Measurements from ENCODE around the gene BBLN.

BBLN gene

DNA sequence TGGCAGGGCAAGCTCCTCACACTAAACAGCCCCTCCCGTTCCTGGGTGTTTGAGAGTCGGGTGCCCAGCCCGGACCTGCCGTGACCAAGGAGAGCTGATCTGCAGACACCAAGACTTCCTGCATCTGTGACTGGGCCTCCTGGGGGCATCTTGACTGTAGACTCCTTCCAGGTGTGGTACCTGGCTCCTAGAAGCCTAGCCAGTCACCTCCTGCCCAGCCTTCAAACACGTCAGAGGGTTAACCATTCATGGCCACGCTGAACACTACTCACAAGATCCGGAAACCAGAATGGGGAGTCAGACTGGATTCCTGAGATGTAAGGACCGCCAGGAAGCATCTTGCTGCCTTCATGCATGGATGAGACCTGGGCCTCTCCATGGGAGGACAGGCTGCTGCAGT is 14.5 kb upstream of the BBLN start:
- no peak for DNase-seq (ENCODE audit: low spot score)

DNA sequence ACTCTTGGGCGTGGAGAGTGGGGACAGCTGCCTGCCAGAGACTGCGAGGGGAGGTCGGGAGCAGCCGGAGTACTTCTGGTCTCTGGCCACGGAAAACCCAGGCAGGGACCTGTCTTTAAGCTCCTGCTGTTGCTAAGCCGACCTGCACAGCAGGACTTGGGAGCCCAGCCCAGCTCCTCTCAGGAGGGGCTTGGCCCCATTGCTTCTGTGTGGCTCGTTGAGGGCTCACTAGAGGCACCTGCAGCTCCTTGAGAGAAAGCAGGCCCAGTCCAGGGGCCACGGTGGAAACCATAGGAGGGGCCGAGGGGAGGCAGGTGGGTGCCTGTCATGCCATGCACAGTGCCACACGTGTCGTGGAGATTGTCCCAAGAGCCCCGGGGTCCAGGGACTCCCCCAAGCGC is 14.1 kb upstream of the BBLN start:
- DNase-seq (ENCODE audit: low spot score) = no peak

DNA sequence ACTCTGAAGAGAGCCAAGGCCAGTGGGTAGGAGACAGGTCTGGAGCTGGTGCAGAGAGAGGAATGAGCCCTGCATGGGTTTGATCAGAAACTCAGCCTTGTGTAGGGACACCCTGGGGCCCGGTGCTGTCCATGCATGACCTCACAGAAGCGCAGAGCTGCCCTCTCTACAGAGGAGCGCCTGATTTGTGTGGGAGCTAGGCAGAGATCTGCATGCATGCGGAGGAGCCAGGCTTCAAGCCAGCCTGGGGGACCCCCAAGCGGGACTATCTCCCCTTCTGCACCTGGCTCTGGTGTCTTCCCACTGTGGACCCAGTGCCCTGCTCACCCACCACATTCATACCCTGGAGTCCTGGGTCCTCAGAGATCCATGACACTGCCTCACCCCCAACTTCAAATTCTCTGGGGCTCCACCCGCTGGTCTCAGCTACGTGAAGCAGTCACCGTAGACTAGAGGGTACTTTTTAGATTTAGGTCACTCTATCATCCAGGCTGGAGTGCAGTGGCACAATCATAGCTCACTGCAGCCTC is 13.4 kb upstream of the BBLN start:
- no peak for DNase-seq (ENCODE audit: low spot score)

DNA sequence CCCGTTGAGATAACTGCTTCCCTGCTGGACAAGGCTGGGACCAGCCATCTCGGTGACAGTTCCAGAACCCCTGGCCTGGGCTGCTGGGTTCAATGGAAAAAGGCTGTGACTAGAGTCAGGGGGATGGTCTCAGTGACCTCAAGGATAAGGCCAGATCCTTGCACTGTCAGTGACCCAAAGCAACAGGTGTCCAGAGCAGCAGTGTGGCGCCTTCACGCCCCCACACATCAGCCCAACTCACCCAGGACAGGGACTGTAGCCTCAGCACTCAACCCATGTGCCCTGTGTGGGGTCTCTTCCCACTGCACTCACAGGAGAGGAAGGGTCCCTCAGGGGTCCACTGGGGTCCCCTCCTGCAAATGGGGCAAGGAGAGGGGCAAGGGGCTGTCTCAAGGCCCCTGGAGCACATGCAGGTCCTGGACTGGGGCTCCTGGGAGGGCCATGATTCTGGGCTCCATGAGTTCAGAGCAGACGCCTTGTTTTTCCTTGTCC is 11.5 kb upstream of the BBLN start:
- no peak for DNase-seq (ENCODE audit: low spot score)

DNA sequence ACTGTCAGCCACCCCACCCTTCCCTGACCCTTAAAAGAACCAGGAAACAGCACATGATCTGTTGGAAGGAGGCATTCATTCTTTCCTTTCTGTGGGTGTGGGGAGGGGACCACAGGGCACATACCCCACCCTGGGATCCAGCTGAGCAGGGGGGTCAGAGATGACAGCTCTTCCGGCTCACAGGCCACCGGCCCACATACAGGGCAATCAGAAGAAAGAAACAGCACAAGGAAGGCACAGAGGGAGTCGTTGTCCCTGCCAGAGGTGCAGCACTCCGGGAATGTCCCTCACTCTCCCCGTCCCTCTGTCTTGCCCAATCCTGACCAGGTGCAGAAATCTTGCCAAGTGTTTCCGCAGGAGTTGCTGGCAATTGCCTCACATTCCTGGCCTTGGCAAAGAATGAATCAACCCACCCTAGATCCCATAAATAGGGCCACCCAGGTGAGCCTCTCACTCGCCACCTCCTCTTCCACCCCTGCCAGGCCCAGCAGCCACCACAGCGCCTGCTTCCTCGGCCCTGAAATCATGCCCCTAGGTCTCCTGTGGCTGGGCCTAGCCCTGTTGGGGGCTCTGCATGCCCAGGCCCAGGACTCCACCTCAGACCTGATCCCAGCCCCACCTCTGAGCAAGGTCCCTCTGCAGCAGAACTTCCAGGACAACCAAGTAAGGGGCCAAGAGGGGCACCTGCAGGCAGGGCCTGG is 10.9 kb upstream of the BBLN start, which contains the start of gene LCN2:
Gene LCN2 (plus strand): TSS at position 453 of the 701 bp plus-strand sequence. CDS start 73 bp downstream, at position 526.
- DNase-seq (ENCODE audit: low spot score) = peak; percentile 88

DNA sequence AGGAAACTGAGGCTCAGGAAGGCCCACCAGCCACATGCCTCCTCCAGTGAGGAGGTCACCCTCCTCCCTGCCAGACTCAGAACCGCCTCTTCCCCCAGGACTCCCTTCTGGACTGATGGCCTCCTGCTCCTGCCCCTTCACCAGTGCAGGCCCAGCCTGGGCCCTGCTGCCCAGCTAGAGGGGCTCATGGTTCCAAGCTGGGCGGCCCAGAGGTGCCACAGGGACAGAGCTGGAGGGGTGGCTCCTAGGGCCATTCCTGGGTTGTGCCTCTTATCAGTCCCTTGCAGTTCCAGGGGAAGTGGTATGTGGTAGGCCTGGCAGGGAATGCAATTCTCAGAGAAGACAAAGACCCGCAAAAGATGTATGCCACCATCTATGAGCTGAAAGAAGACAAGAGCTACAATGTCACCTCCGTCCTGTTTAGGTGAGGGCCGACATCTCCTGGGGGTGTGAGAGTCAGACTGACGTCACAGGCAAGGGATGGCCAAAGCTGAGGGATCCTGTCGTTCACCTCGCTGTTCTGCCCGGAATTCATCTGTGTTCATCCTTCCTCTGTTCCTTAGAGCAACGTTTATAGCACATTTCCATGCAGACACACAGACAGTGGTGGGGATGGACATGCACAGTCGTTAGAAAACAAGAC is 10.0 kb upstream of the BBLN start:
- no peak for DNase-seq (ENCODE audit: low spot score)

DNA sequence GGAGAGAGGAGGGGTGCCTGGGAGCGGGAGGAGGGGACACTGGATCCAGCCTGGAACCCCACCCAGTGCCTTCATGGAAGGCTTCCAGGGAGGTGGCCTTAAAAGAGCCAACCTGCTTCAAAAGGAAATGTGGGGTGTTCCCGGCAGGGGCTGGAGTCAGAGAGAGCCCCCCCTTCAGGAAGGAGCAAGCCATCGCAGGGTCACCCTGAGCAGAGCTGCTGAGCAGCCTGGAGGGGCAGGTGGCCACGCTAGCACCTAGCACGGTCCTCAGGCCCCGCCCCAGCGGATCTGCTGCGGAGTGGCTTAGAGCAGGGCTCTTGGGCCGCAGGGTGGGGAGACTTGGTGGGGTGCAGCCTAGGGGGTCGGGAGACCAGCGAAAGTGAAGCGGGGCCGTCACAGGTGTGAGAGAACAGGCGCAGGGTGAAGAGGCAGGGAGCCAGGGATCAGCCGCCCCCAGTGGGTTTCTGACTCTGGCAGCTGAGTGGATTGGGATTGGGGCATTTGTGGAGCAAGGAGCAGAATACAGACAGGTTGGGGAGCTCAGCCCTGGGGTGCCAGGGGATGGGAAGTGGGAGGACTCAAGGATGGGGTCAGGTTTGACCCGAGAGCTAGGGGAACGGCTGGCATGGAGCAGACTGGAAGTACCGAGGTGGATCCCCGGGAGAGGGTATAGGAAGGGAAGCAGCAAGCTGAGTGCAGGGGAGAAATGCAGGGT is 9.3 kb upstream of the BBLN start:
- DNase-seq (ENCODE audit: low spot score) = peak; percentile 36

DNA sequence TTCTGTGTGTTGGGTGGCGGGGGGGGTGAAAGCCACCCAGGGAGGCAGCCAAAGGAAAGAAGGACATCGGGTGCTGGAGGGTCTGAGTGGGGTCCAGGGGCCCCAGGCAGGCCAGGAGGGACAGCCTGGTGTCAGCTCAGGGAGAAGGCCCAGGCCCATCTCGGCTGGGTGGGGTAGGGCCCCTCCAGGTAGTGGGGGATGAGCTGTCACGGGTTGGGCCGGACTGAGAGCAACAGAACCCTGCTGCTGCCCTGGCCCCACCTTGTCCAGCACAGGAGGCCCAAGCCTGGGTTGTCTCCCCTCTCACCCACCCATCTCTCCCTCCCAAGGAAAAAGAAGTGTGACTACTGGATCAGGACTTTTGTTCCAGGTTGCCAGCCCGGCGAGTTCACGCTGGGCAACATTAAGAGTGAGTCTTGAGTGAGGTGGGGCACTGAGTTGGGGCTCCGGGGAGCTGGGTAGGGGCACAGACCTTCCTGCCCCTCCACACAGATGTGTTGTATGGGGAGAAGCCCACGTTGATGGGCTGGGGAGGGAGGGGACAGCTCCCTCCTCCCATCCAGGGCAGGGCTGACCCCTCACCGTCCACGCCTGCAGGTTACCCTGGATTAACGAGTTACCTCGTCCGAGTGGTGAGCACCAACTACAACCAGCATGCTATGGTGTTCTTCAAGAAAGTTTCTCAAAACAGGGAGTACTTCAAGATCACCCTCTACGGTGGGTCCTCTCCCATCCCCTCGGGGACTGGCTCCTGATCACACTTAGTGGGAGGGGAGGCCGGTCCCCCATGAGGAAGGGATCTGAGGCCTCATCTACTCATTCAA is 8.5 kb upstream of the BBLN start:
- no peak for DNase-seq (ENCODE audit: low spot score)

DNA sequence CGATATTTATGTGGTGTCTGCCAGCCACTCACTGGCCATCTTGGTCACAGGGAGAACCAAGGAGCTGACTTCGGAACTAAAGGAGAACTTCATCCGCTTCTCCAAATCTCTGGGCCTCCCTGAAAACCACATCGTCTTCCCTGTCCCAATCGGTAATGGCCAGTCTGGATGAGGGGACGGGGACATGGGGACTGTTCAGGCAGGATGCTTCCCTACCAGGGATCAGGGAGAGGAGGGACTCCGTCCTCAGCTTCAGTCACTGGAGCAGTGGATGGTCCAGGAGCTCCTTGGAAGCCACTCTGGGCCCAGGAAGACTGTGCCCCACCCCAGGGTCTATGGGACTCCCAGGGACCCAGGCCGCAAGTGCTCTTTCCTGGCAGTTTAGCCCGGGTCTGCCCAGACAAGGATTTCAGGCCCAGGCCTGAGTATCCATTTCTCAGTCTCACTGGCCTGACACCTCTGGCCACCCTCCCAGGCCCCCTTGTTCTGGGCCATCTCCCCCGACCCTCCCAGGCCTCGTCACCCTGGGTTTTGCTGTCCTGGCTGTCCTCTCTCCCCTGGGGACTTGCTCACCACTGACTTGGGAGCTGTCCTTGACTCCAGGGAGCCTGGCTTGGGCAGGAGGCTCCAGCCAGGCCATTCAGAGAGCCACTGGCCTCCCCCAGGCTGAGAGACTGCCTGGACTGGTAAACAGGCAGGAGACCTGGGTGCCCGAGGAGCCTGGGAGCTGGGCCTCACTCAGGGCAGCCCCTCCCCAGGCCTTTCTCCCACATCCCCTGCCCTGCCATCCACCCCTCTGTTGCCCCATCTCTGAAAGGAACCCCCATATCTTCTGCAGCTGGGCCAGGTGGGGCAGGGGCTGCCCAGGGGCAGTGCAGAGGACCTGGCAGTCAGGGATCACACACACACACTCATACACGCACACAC is 7.7 kb upstream of the BBLN start:
- no peak for DNase-seq (ENCODE audit: low spot score)

DNA sequence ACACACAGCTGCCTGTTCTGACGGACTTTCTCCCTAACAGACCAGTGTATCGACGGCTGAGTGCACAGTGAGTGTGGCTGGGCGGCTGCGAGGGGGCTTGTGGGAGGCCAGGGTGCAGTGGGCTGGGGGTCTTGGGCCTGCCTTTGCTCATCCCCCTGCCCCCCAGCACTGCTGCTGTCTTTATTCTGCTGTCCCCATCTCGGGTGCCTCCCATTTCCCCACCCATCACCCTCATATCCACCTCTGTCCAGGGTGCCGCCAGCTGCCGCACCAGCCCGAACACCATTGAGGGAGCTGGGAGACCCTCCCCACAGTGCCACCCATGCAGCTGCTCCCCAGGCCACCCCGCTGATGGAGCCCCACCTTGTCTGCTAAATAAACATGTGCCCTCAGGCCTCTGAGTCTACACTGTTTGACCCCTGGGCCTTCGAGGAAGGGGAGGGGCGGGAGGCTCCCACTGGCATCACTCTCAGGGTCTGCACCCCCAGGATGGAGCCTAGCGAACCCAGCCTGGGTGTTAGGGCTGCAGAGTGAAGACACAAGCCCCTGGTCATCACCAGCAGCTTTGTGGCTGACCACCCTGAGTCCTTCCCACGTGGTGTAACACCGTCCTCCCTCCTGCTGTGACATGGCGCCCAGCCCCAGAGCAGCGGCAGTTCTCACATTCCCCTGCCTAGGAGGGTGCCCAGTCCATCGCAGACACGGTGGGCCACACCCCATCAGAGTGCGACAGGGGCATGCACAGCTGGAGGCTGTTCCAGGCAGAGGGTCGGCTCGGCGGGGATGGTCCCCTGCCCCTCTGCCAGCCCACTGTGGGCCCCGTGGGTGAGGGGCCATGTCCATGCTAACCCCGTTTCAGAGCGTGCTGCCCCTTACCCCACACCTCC is 6.8 kb upstream of the BBLN start:
- DNase-seq (ENCODE audit: low spot score) = no peak

DNA sequence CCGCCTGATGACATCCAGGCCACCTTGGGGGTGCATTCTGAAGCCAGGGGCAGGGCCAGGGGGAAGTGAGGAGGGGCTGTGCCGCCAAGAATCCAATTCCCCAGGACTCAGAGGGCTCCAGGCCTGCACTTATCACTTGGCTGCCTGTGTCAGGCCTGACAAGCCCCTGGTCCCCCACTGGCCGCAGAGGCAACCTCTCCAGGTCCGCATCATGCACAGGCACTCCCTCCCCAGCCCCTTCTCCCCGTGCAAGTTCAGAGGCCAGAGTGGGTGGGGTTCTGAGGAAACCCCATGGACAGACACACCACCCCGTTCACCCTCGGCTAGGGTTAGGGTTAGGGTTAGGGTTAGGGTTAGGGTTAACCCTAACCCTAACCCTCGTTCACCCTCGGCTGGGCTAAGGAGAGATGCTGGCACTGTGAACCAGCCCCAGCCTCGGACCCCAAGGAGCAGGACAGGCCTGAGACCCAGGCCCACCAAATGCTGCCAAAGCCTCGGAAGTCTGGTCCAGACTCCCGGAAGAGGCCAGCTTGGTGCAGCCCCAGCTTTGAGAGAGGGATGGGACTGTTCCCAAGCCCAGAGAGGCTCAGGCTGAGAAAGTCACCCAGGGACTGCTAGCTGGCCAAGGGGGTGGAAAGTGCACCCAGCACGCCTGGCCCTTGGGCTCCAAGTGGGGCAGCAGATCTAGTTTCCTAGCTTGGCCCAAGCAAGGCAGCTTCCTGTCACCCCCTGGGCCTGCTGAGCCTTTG is 5.9 kb upstream of the BBLN start:
- no peak for DNase-seq (ENCODE audit: low spot score)

DNA sequence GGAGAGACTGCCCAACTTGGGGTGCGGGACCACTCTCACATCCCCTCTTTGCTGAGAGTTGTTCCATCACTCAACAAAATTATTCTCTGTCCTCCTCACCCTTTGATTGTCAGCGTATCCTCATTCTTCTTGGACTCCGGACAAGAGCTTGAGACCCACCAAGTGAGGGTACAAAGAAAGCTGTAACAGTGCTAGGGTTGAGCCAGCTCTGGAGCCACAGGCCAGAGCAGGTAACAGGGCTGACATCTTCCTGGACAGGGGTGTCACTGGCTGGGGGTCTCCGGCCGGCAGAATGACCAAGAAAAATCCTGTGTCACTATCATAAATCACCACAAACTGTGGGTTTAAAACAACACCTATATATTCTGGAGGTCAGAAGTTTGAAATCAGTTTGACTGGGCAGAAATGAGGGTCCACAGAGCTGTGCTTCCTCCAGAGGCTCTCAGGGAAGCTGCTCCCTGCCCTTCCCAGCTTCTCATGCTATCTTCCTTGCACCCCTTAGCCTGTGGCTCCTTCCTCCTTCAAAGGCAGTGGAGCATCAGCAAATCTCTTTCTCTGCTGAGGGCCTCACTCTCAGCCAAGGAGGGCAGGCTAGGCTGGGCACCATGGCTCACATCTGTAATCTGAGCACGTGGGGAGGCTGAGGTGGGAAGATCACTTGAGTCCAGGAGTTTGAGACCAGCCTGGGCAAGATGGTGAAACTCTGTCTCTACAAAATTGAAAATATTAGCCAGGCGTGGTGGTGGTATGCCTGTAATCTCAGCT is 4.1 kb upstream of the BBLN start:
- DNase-seq (ENCODE audit: low spot score) = no peak

DNA sequence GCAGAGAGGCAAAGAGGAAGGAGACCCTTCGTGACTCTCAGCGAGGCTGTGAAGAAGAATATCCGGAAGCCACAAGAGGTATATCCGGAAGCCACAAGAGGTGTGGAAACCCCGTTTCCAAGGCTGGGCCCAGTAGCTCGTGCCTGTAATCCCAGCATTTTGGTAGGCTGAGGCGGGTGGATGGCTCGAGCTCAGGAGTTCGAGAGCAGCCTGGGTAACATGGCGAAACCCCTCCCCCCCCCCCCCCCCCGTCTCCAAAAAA is 612 bp upstream of the BBLN start:
- peak; percentile 58 for DNase-seq (ENCODE audit: low spot score)

DNA sequence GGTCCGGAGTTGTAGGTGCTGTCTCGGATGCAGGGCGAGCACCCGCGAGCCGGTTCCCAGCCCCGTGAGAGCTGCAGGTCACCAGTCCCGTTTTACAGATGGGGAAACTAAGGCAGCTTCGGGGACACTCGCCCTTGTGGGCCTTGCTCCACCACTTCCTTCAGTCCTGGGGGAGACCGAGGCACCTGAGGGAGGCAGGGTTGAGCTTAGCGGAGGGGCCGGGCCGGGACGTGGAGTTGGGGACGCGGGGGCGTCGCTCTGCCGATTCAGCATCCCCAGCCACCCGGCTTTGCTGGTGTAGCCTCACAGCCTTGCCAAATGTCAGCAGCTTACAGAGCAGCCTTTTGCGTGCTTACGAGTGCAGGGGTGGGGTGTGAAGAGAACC is 530 bp downstream of the BBLN start:
- DNase-seq (ENCODE audit: low spot score) = no peak

DNA sequence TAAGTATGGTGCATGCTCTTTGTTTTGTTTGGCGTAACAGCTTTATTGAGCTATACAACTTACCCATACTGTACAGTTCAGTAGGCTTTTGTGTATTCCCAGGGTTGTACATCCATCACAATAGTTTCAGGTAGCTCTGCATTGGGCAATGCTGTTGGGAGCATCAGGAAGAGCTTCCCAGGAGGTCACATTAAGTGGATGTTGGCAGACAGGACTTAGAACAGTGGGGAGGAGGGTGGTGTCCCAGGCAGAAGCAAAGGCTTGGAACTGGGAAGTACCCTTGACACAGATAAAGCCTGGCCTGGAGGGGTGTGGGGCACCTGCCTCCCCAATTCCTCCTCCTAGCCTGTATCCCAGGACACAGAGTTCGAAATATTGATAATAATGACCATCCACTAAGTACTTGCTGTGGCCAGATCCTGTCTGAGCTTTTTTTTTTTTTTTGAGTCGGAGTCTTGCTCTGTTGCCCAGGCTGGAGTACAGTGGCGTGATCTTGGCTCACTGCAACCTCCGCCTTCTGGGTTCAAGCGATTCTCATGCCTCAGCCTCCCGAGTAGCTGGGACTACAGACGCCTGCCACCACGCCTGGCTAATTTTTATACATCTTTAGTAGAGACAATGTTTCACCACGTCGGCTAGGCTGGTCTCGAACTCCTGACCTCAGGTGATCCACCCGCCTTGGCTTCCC is 1.3 kb downstream of the BBLN start:
- DNase-seq (ENCODE audit: low spot score) = no peak

DNA sequence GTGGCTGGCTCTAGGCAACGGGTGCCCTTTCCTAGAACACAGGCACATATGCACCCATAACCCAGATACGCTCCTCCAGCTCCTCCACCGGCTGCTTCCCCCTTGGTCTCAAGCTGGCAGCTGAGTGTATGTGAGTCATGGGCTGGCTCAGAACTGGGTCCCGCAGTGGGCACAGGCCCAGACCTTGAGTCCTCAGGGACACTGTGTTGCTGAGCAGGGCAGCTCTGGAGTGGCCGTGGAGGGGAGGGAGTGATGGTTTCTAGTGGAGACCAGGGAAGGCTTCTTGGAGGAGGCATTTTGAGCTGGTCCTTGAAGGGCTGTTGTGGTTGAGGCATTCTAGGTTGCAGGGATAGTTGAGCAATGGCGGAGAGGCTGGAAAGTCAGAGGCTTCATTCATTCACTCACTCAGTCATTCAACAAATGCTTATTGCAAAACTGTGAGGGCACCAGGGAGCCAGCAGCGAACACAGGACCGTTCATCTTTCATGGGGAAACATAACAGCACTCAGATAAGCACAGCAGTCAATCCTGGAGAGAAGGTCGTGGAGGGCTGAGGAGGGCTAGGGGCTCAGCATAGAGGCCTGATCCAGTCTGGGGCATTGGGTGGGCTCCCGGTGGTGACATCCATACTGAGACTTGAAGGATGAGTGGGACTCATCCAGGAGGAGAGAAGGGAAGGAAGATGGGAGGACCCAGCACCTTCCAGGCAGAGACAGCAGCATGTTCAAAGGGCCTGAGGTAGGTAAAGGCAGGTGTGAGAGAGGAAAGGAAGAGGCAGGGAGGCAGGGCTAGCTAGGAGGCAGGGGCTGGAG is 2.4 kb downstream of the BBLN start:
- DNase-seq (ENCODE audit: low spot score) = no peak

DNA sequence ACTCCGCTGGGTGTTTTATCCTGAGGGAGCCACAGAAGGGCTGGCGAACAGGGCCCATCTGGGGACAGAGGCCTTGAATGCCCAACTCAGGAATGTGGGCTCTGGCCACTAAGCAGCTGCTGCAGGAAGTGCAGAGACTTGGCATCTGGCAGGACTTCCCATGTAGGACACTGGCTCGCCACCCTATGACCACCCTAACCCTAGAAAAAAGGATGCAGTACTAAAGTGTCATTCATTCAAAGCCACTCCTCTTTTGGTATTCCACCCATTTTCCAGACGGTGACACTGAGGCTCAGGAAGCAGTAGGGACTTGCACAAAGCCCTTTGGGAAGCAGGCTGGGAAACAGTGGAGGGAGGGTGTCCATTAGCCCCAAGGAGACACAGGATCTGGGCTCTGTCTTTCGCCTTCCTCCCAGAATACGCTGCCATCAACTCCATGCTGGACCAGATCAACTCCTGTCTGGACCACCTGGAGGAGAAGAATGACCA is 3.0 kb downstream of the BBLN start:
- DNase-seq (ENCODE audit: low spot score) = no peak

Measured in SW480 (cell line).